ENCODE measurements around the gene CBR1. TPM values are rescaled to one million over a fixed set of nuclear protein-coding genes. Genes with fewer than 3 reads are reported as not detected.

The CBR1 gene
- total RNA-seq, 1 donor from 2014 or later = 71.2 TPM

GRCh38 chr21:36052860-36053714 is 16.7 kb upstream of the CBR1 start:
- no peak for TF ChIP-seq CTCF (IDR thresholded peaks at IDR 0.05)
- H3K27me3 ChIP-seq = no peaks in the 10 kb centered on the region
- H3K4me3 ChIP-seq = no peak overlapping the region
- H3K4me1 ChIP-seq = no peaks in the 10 kb centered on the region
- H3K27ac ChIP-seq = no peak overlapping the region
- ATAC-seq = peak; percentile 40
- intact Hi-C loops (cut with DNase I) = no loop called here
- H3K9me3 ChIP-seq = no peaks in the 10 kb centered on the region
- no peak for DNase-seq
- H3K36me3 ChIP-seq = peaks cover 98% of the 10 kb centered on the region

DNA sequence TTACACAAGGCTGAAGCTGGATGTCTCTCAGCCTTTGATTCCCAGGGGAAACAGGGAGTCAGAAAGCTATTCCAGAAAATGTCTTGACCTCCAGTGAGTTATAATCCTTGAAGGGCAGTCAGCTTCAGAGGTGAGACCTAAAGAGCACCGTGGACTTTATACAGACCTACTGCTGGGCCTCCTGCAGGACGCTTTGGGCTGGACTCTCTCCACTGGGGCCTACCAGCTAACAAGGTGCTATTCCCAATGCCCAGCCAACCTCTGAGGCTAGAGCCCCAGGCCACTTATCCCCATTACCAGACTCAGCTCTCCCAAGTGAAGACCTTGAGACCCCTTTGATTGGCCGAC is 16.1 kb upstream of the CBR1 start:
- DNase-seq = no peak
- no peak overlapping the region for H3K27ac ChIP-seq
- ATAC-seq = no peak
- H3K36me3 ChIP-seq = peaks cover 94% of the 10 kb centered on the region
- intact Hi-C loops (cut with DNase I) = no loop called here
- H3K9me3 ChIP-seq = no peaks in the 10 kb centered on the region
- TF ChIP-seq CTCF (IDR thresholded peaks at IDR 0.05) = no peak
- no peak overlapping the region for H3K4me3 ChIP-seq
- no peaks in the 10 kb centered on the region for H3K27me3 ChIP-seq
- H3K4me1 ChIP-seq = no peaks in the 10 kb centered on the region

DNA sequence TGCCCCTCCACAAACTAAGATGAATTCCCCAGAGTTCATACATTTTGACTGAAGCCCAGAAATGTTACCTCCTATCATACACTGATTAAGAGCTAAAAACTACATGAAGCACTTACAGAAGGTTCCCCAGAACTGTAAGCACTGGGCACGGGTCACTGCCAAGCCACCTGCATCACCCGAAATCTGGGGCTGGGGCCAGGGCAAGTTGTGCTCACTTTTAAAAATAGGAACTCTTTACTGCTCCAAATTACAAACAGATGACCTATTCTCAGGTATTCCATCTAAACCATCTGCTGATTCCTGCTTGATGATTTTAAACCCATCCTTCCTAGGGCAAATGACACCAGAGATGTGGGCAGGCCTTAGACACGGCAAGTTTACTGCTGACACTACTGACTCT is 14.3 kb upstream of the CBR1 start:
- Histone ChIP-seq H3K36me3 (peaks cover 75% of the 10 kb centered on the region), H3K4me1 (peaks cover 8% of the 10 kb centered on the region), H3K4me3 (no peak overlapping the region), H3K27ac (no peak overlapping the region), H3K27me3 (no peaks in the 10 kb centered on the region), H3K9me3 (no peaks in the 10 kb centered on the region)
- no peak for TF ChIP-seq CTCF (IDR thresholded peaks at IDR 0.05)
- DNase-seq = no peak
- intact Hi-C loops (cut with DNase I) = no loop called here
- ATAC-seq = no peak

DNA sequence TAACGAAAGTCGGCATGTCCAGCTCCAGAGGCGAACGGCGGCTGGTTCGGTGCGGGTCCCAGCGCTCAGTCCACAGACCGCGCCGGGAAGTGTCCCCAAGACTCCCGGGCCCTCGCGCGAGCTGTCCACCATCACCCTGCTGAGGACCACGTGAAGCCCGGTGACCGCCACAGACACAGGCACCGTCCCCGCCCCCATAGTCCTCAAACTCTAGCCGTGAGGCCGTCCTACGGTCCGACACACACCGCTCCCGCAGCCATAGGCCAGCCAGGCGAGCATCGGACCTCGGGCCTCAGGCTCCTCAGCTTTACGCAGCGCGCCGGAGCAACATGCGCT is 10.0 kb upstream of the CBR1 start:
- Histone ChIP-seq H3K36me3 (peaks cover 35% of the 10 kb centered on the region), H3K4me3 (peak overlapping the region; percentile 70), H3K27ac (peak overlapping the region; percentile 98), H3K9me3 (no peaks in the 10 kb centered on the region), H3K27me3 (no peaks in the 10 kb centered on the region), H3K4me1 (peaks cover 8% of the 10 kb centered on the region)
- ATAC-seq (peak; percentile 74), DNase-seq (peak; percentile 82)
- no peak for TF ChIP-seq CTCF (IDR thresholded peaks at IDR 0.05)
- intact Hi-C loops (cut with DNase I) = no loop called here

DNA sequence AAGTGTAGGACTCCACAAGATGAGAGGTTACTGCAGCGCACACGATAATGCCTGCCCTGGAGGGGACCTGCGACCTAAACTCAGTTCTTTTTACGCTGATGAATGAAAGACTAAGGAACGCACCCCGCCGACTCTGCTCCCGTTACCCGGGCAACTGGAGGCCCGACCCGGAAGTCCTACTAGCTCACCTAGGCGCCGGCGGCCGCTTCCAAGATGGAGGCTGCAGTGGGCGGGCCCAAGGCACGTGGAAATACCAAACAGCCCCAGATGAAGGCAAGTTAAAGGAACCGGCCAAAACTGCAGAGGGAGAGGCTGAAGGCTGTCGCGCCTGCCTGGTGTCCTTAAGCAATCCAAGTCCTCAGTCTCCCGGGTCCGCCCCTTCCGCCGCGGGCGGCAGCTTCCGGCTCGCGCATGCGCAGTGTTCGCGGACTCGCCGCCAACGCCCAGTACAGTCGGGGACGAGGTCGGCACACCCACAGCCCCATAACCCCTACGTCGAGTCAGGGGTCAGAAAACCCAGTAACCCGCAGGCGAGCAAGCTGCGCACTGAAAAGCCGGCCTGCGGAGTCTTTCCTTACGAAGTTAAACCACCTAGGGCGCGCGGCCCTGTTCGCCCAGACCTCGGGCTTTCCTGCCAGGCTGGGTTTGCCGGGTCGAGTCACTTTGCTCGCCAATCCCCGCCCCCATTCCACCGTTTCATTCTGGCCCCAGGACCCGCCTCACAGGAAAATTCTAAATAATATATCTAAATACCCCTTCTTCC is 9.5 kb upstream of the CBR1 start, which contains the start of gene SETD4:
Gene SETD4 (minus strand): TSS at position 368 of the 763 bp plus-strand sequence. CDS start 1,638 bp downstream, outside the sequence.
- H3K4me3 ChIP-seq = peak within 1 kb of the TSS; percentile 70
- DNase-seq = peak; percentile 97
- no peaks in the 10 kb centered on the region for H3K27me3 ChIP-seq
- TF ChIP-seq CTCF (IDR thresholded peaks at IDR 0.05) = no peak
- H3K9me3 ChIP-seq = no peaks in the 10 kb centered on the region
- H3K27ac ChIP-seq = peak within 1 kb of the TSS; percentile 98
- H3K36me3 ChIP-seq = peaks cover 30% of the 10 kb centered on the region
- intact Hi-C loops (cut with DNase I) = no loop called here
- peaks cover 8% of the 10 kb centered on the region for H3K4me1 ChIP-seq
- peak; percentile 96 for ATAC-seq

Measured in upper lobe of right lung (tissue), 1 donor.